ENCODE measurements around the gene RFX3.

DNA sequence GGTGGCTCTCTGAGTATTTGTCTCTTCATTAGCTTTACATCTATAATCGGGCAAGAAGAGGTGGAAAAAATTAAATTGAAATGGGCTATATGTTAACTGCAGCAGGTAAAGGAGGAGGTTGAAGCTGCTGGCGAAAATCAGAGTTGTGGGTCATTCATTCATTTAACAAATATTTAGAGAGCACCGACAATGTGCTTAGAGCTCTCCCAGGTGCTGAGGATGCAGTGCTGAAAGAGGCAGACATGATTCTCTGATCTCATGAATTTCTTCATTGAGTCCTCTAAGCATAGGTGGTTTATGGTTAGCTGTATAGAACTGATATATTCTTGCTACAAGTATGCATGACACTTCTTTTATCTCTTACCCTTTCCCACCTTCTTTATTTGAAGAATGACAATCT is 243.4 kb downstream of the RFX3 start:
- TF ChIP-seq GATA2 (IDR thresholded peaks at IDR 0.05; ENCODE audit: low read depth, low read length), result no peak
- TF ChIP-seq GATA3 (IDR thresholded peaks at IDR 0.05; ENCODE audit: low read depth, low read length), result no peak
